Measurements from ENCODE around the gene LBR. TPM values are rescaled to one million over a fixed set of nuclear protein-coding genes. Genes with fewer than 3 reads are reported as not detected.
A peak's percentile ranks its signal among the peaks of the same experiment; 100 is the strongest.
"Not testable (repeated sequence)": the region's sequence is repeated elsewhere in the genome, so short reads cannot be mapped to it uniquely, and the experiment has no call there.

LBR gene
- 22.1 TPM for total RNA-seq

- ATAC-seq (peak; percentile 27), DNase-seq (ENCODE audit: low spot score) (no peak)
Measured at GRCh38 chr1:225427235-225428067, at the start of gene LBR. Gene LBR, minus strand, starts transcription at chr1:225428038. Its CDS starts 3,963 bp downstream, at chr1:225424075.

GRCh38 chr1:225477296-225477911 lies 49.6 kb upstream of the LBR start:
- DNase-seq (ENCODE audit: low spot score) (no peak), ATAC-seq (no peak)

GRCh38 chr1:225476538-225476988 lies 48.7 kb upstream of the LBR start:
- ATAC-seq, result no peak

GRCh38 chr1:225476100-225476511 lies 48.3 kb upstream of the LBR start:
- DNase-seq (ENCODE audit: low spot score) (peak; percentile 41), ATAC-seq (no peak)

More at GRCh38 chr1:225476538-225476988, 48.7 kb upstream of the LBR start:
- peak; percentile 19 for DNase-seq (ENCODE audit: low spot score)

- DNase-seq (ENCODE audit: low spot score), result peak; percentile 81
- peak; percentile 100 for ATAC-seq
Measured at GRCh38 chr1:225474986-225475820, 47.4 kb upstream of the LBR start.

GRCh38 chr1:225474439-225474985 lies 46.7 kb upstream of the LBR start:
- DNase-seq (ENCODE audit: low spot score) (no peak), ATAC-seq (peak; percentile 47)

- ATAC-seq, result not testable (repeated sequence)
- peak; percentile 40 for DNase-seq (ENCODE audit: low spot score)
Measured at GRCh38 chr1:225473676-225474438, 46.0 kb upstream of the LBR start.

GRCh38 chr1:225473266-225473665 lies 45.4 kb upstream of the LBR start:
- ATAC-seq, result not testable (repeated sequence)
- DNase-seq (ENCODE audit: low spot score), result peak; percentile 24

GRCh38 chr1:225471453-225472301 lies 43.8 kb upstream of the LBR start:
- ATAC-seq (no peak), DNase-seq (ENCODE audit: low spot score) (peak; percentile 44)

- DNase-seq (ENCODE audit: low spot score), result peak; percentile 35
- ATAC-seq, result no peak
Measured at GRCh38 chr1:225471109-225471452, 43.2 kb upstream of the LBR start.

GRCh38 chr1:225470211-225471108 lies 42.6 kb upstream of the LBR start:
- DNase-seq (ENCODE audit: low spot score), result peak; percentile 41
- no peak for ATAC-seq

- DNase-seq (ENCODE audit: low spot score), result no peak
- ATAC-seq, result no peak
Measured at GRCh38 chr1:225469051-225469450, 41.2 kb upstream of the LBR start.

GRCh38 chr1:225468270-225469020 lies 40.6 kb upstream of the LBR start:
- ATAC-seq (no peak), DNase-seq (ENCODE audit: low spot score) (no peak)

- ATAC-seq (peak; percentile 77), DNase-seq (ENCODE audit: low spot score) (peak; percentile 62)
Measured at GRCh38 chr1:225467193-225468020, 39.6 kb upstream of the LBR start.

- no peak for DNase-seq (ENCODE audit: low spot score)
- ATAC-seq, result no peak
Measured at GRCh38 chr1:225466848-225467192, 39.0 kb upstream of the LBR start.

- no peak for ATAC-seq
- no peak for DNase-seq (ENCODE audit: low spot score)
Measured at GRCh38 chr1:225465793-225466517, 38.1 kb upstream of the LBR start.

Measured in left lobe of liver (tissue), 2 donors.